H9 (cell line): ENCODE data around the gene ATP10B. TPM values are rescaled to one million over a fixed set of nuclear protein-coding genes. Genes with fewer than 3 reads are reported as not detected.

ENCODE experiments used
- DNase-seq: peaks from one replicate; pipeline ENCODE4 v3.0.0-alpha.2; 2017
- H2AFZ ChIP-seq: one replicate; pipeline ENCODE4 v1.6.1; 2013; ENCODE audit warnings: mild to moderate bottlenecking, low read length, control low read depth, moderate library complexity
- H2AK5ac ChIP-seq: 2 replicates; pipeline ENCODE4 v1.6.1; 2013; ENCODE audit warnings: low read length, control low read depth, mixed read lengths; ENCODE audit not compliant: insufficient read length
- H2BK120ac ChIP-seq: one replicate; pipeline ENCODE4 v1.6.1; 2013; ENCODE audit warnings: low read depth, mild to moderate bottlenecking, low read length, control low read depth, inconsistent platforms; ENCODE audit not compliant: poor library complexity, severe bottlenecking
- H2BK12ac ChIP-seq: 2 replicates; pipeline ENCODE4 v1.6.1; 2013; ENCODE audit warnings: low read length, control low read depth, mixed read lengths, low read depth; ENCODE audit not compliant: insufficient read length
- H2BK15ac ChIP-seq: 2 replicates; pipeline ENCODE4 v1.6.1; 2013; ENCODE audit warnings: low read depth, low read length, control low read depth
- H2BK20ac ChIP-seq: one replicate; pipeline ENCODE4 v1.6.1; 2013; ENCODE audit warnings: low read depth, mild to moderate bottlenecking, low read length, control low read depth, inconsistent platforms; ENCODE audit not compliant: poor library complexity, severe bottlenecking
- H2BK5ac ChIP-seq: 2 replicates; pipeline ENCODE4 v1.6.1; 2013; ENCODE audit warnings: low read length, control low read depth, mixed read lengths; ENCODE audit not compliant: insufficient read length
- H3K14ac ChIP-seq: 2 replicates; pipeline ENCODE4 v1.6.1; 2013; ENCODE audit warnings: low read length, control low read depth; ENCODE audit not compliant: insufficient read depth
- H3K18ac ChIP-seq: 2 replicates; pipeline ENCODE4 v1.6.1; 2013; ENCODE audit warnings: low read depth, mild to moderate bottlenecking, mixed read lengths, low read length, control low read depth; ENCODE audit not compliant: insufficient read length
- H3K23ac ChIP-seq: 2 replicates; pipeline ENCODE4 v1.6.1; 2013; ENCODE audit warnings: low read length, control low read depth, mixed read lengths, low read depth; ENCODE audit not compliant: insufficient read length
- H3K23me2 ChIP-seq: 2 replicates; pipeline ENCODE4 v1.6.1; 2013; ENCODE audit warnings: low read depth, mild to moderate bottlenecking, mixed read lengths, low read length, control low read depth; ENCODE audit not compliant: insufficient read length, poor library complexity, severe bottlenecking
- H3K27ac ChIP-seq: 2 replicates; pipeline ENCODE4 v1.5.1; 2013; ENCODE audit warnings: low read length, control low read depth, mixed read lengths, low read depth; ENCODE audit not compliant: insufficient read length
- H3K27me3 ChIP-seq: 2 replicates; pipeline ENCODE4 v1.6.1; 2013; ENCODE audit warnings: low read length, control low read depth, inconsistent platforms; ENCODE audit not compliant: insufficient read depth
- H3K4ac ChIP-seq: 2 replicates; pipeline ENCODE4 v1.6.1; 2013; ENCODE audit warnings: low read depth, mild to moderate bottlenecking, control low read depth, inconsistent platforms, low read length, moderate library complexity
- H3K4me1 ChIP-seq: 2 replicates; pipeline ENCODE4 v1.6.1; 2013; ENCODE audit warnings: low read length, control low read depth, inconsistent platforms; ENCODE audit not compliant: insufficient read depth
- H3K4me2 ChIP-seq: 2 replicates; pipeline ENCODE4 v1.6.1; 2013; ENCODE audit warnings: low read length, control low read depth, mixed read lengths; ENCODE audit not compliant: insufficient read length, insufficient read depth
- H3K56ac ChIP-seq: 2 replicates; pipeline ENCODE4 v1.6.1; 2013; ENCODE audit warnings: low read depth, mild to moderate bottlenecking, mixed read lengths, low read length, control low read depth; ENCODE audit not compliant: insufficient read length
- H3K79me1 ChIP-seq: 2 replicates; pipeline ENCODE4 v1.6.1; 2013; ENCODE audit warnings: low read depth, mild to moderate bottlenecking, moderate library complexity, low read length, control low read depth, inconsistent platforms; ENCODE audit not compliant: insufficient read depth, poor library complexity, severe bottlenecking
- H3K79me2 ChIP-seq: 2 replicates; pipeline ENCODE4 v1.6.1; 2013; ENCODE audit warnings: low read length, control low read depth, inconsistent platforms; ENCODE audit not compliant: insufficient read depth
- H3K9ac ChIP-seq: 2 replicates; pipeline ENCODE4 v1.6.1; 2013; ENCODE audit warnings: low read length, control low read depth, mixed read lengths; ENCODE audit not compliant: insufficient read length; ENCODE audit errors: extremely low read depth
- H3K9me3 ChIP-seq: one replicate; pipeline ENCODE4 v1.6.1; 2013; ENCODE audit warnings: low read depth, low read length, inconsistent platforms; ENCODE audit not compliant: control insufficient read depth
- H3T11ph ChIP-seq: one replicate; pipeline ENCODE4 v1.6.1; 2013; ENCODE audit warnings: mild to moderate bottlenecking, low read length, control low read depth, inconsistent platforms
- H4K20me1 ChIP-seq: one replicate; pipeline ENCODE4 v1.6.1; 2013; ENCODE audit not compliant: control insufficient read depth, insufficient read length, insufficient read depth
- H4K5ac ChIP-seq: 2 replicates; pipeline ENCODE4 v1.6.1; 2013; ENCODE audit warnings: low read depth, mild to moderate bottlenecking, mixed read lengths, low read length, control low read depth; ENCODE audit not compliant: insufficient read length
- H4K8ac ChIP-seq: replicated peaks from 2 replicates; pipeline ENCODE4 v1.6.1; 2013; ENCODE audit warnings: low read length, control low read depth, mixed read lengths, low read depth; ENCODE audit not compliant: insufficient read length
- H4K91ac ChIP-seq: 2 replicates; pipeline ENCODE4 v1.6.1; 2013; ENCODE audit warnings: low read depth, mild to moderate bottlenecking, moderate library complexity, mixed read lengths, low read length, control low read depth; ENCODE audit not compliant: insufficient read length
- H3K27ac Mint-ChIP-seq, 3 experiments: 2 replicates in 2 of 3; 3 replicates in 1 of 3; pipeline ENCODE4 v1.8.0; 2020 to 2021; ENCODE audit warnings: mixed read lengths in 3 of 3, mild to moderate bottlenecking in 1 of 3, moderate library complexity in 1 of 3
- H3K27me3 Mint-ChIP-seq: 2 replicates; pipeline ENCODE4 v1.8.0; 2021; ENCODE audit warnings: low read depth, mild to moderate bottlenecking, moderate library complexity, mixed read lengths
- H3K36me3 Mint-ChIP-seq, 3 experiments: 2 replicates in 2 of 3; 3 replicates in 1 of 3; pipeline ENCODE4 v1.8.0; 2020 to 2021; ENCODE audit warnings: low read depth in 3 of 3, mixed read lengths in 3 of 3; ENCODE audit not compliant: insufficient read depth in 1 of 3
- H3K4me1 Mint-ChIP-seq, 2 experiments: 2 replicates each; pipeline ENCODE4 v1.8.0; 2020; ENCODE audit warnings: mixed read lengths in 2 of 2
- H3K4me3 Mint-ChIP-seq, 2 experiments: 2 replicates in 1 of 2; 3 replicates in 1 of 2; pipeline ENCODE4 v1.8.0; 2020 to 2021; ENCODE audit warnings: mild to moderate bottlenecking in 2 of 2, mixed read lengths in 2 of 2, moderate library complexity in 1 of 2
- H3K9me3 Mint-ChIP-seq, 2 experiments: 2 replicates in 1 of 2; 3 replicates in 1 of 2; pipeline ENCODE4 v1.8.0; 2020; ENCODE audit warnings: mild to moderate bottlenecking in 2 of 2, mixed read lengths in 2 of 2, moderate library complexity in 1 of 2
- WGBS: extraction: QIAGEN DNeasy Blood & Tissue Kit; methylation state at CpG from one replicate; pipeline ENCODE4 v1.1.7; 2013; ENCODE audit warnings: missing lambda C conversion rate, low lambda C conversion rate, mixed read lengths; ENCODE audit not compliant: insufficient read length; ENCODE audit errors: extremely low coverage; 5-methylcytosine and 5-hydroxymethylcytosine counted together
- long read RNA-seq: library from polyadenylated mRNA; unstranded; transcript quantifications from one replicate; pipeline ENCODE4 v2.0.0, GENCODE V29; 2020
- total RNA-seq: library from RNA; stranded (reverse); gene quantifications from 2 replicates; pipeline ENCODE4 v1.2.1, GENCODE V29; 2021
- TF ChIP-seq, protein P1 (sequence below): fragments of 200-600 bp; sonication (generic); conservative IDR thresholded peaks from 3 replicates; pipeline ENCODE4 v1.8.0; 2021; ENCODE audit warnings: antibody characterized with exemption, mild to moderate bottlenecking

Gene ATP10B, protein sequence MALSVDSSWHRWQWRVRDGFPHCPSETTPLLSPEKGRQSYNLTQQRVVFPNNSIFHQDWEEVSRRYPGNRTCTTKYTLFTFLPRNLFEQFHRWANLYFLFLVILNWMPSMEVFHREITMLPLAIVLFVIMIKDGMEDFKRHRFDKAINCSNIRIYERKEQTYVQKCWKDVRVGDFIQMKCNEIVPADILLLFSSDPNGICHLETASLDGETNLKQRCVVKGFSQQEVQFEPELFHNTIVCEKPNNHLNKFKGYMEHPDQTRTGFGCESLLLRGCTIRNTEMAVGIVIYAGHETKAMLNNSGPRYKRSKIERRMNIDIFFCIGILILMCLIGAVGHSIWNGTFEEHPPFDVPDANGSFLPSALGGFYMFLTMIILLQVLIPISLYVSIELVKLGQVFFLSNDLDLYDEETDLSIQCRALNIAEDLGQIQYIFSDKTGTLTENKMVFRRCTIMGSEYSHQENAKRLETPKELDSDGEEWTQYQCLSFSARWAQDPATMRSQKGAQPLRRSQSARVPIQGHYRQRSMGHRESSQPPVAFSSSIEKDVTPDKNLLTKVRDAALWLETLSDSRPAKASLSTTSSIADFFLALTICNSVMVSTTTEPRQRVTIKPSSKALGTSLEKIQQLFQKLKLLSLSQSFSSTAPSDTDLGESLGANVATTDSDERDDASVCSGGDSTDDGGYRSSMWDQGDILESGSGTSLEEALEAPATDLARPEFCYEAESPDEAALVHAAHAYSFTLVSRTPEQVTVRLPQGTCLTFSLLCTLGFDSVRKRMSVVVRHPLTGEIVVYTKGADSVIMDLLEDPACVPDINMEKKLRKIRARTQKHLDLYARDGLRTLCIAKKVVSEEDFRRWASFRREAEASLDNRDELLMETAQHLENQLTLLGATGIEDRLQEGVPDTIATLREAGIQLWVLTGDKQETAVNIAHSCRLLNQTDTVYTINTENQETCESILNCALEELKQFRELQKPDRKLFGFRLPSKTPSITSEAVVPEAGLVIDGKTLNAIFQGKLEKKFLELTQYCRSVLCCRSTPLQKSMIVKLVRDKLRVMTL (N-terminal part only)
- total RNA-seq: 0.11 and 0.42 TPM in 2 replicates
- long read RNA-seq, partial matches to known transcripts: 0 of 1 reads
- long read RNA-seq, other reads (novel, unspliced or antisense): 1 of 1 reads

DNA sequence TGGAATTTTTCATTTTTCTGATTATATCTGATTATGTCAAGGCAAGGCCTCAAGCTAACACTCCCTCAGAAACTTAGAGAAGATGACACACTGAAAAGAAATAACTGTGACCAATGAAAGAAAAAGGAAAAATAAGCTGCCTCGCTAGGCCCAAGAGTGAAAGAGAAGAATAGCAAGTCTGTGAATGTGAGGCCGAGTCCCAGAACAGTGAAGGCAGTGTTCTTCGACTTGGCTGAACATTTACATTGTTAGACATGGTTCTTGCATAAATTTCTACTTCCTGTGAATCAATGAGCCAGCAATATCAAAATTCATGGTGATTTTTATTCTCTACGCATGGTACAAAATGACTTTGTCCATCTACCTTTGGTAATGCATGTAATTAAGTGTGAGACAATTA lies at the start of gene ATP10B:
Gene ATP10B (minus strand): TSS at position 163 of the 400 bp plus-strand sequence. CDS start 164,137 bp downstream, outside the sequence.
- Mint-ChIP-seq H3K27me3 (no peaks in the 10 kb centered on the region), H3K9me3 (peaks cover 0 to 4% of the 10 kb centered on the region in 2 experiments; a peak in 2 of 5 replicates), H3K36me3 (no peaks in the 10 kb centered on the region), H3K27ac (0 out of 7 replicates have a peak within 1 kb of the TSS, but pooled peaks of 1 of the 3 experiments have one; percentile 32), H3K4me3 (no peak within 1 kb of the TSS), H3K4me1 (no peaks in the 10 kb centered on the region)
- Histone ChIP-seq H2BK20ac (no peak within 1 kb of the TSS), H2AK5ac (no peak within 1 kb of the TSS), H2BK5ac (no peak within 1 kb of the TSS), H3K27me3 (no peaks in the 10 kb centered on the region), H2BK120ac (no peak within 1 kb of the TSS), H3K9me3 (no peaks in the 10 kb centered on the region), H3K23ac (no peak within 1 kb of the TSS), H2BK12ac (no peak within 1 kb of the TSS), H2AFZ (no peak within 1 kb of the TSS), H4K5ac (no peak within 1 kb of the TSS), H3K4ac (no peak within 1 kb of the TSS), H3K4me2 (no peak within 1 kb of the TSS), H3K4me1 (no peaks in the 10 kb centered on the region), H4K8ac (no peak within 1 kb of the TSS), H3K27ac (no peak within 1 kb of the TSS), H3K9ac (no peak within 1 kb of the TSS), H3K18ac (no peak within 1 kb of the TSS), H2BK15ac (no peak within 1 kb of the TSS), H3K23me2 (no peaks in the 10 kb centered on the region), H3K56ac (no peak within 1 kb of the TSS), H3T11ph (no peak within 1 kb of the TSS), H3K79me1 (no peaks in the 10 kb centered on the region), H4K91ac (no peak within 1 kb of the TSS), H3K79me2 (no peaks in the 10 kb centered on the region), H3K14ac (no peak within 1 kb of the TSS), H4K20me1 (no peaks in the 10 kb centered on the region)
- TF ChIP-seq, protein P1, sequence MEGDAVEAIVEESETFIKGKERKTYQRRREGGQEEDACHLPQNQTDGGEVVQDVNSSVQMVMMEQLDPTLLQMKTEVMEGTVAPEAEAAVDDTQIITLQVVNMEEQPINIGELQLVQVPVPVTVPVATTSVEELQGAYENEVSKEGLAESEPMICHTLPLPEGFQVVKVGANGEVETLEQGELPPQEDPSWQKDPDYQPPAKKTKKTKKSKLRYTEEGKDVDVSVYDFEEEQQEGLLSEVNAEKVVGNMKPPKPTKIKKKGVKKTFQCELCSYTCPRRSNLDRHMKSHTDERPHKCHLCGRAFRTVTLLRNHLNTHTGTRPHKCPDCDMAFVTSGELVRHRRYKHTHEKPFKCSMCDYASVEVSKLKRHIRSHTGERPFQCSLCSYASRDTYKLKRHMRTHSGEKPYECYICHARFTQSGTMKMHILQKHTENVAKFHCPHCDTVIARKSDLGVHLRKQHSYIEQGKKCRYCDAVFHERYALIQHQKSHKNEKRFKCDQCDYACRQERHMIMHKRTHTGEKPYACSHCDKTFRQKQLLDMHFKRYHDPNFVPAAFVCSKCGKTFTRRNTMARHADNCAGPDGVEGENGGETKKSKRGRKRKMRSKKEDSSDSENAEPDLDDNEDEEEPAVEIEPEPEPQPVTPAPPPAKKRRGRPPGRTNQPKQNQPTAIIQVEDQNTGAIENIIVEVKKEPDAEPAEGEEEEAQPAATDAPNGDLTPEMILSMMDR: no peak
- no CpG with 5 or more reads among the region's 4 CpGs for WGBS
- DNase-seq: no peak
